Natural killer cell (primary cell): ENCODE measurements around the gene TRIAP1. TPM values are rescaled to one million over a fixed set of nuclear protein-coding genes. Genes with fewer than 3 reads are reported as not detected.

Experiments used
- ATAC-seq, 3 donors: fragments of 150-1000 bp in 2 of 3; fragments of 200-7000 bp in 1 of 3; cut with Tn5 transposase; 1 replicate in 1 of 3; 2 replicates in 2 of 3; pipeline ENCODE4 v1.10.0; 2021; ENCODE audit warnings: mild to moderate bottlenecking in 2 of 3, moderate library complexity in 2 of 3
- DNase-seq, 2 donors: peaks; one replicate each; pipeline versions ENCODE4 v3.0.0 to v3.0.0-alpha.2; 2013 to 2021; ENCODE audit warnings: mixed read lengths in 1 of 2
- H3K27ac ChIP-seq: one replicate; pipeline ENCODE4 v1.5.1; 2013; ENCODE audit warnings: mild to moderate bottlenecking, low read length
- H3K27me3 ChIP-seq: one replicate; pipeline ENCODE4 v1.6.1; 2013; ENCODE audit warnings: low read length; ENCODE audit not compliant: control insufficient read depth, insufficient read depth
- H3K36me3 ChIP-seq: one replicate; pipeline ENCODE4 v1.6.1; 2013; ENCODE audit warnings: low read length; ENCODE audit not compliant: control insufficient read depth, insufficient read depth
- H3K4me1 ChIP-seq: one replicate; pipeline ENCODE4 v1.6.1; 2013; ENCODE audit warnings: low read length; ENCODE audit not compliant: control insufficient read depth, insufficient read depth
- H3K4me3 ChIP-seq: one replicate; pipeline ENCODE4 v1.5.1; 2013; ENCODE audit warnings: low read length
- H3K9me3 ChIP-seq: one replicate; pipeline ENCODE4 v1.6.1; 2013; ENCODE audit warnings: low read length; ENCODE audit not compliant: control insufficient read depth, insufficient read depth
- H3K27ac Mint-ChIP-seq, 2 donors: one replicate each; pipeline ENCODE4 v1.8.0; 2022; ENCODE audit warnings: mild to moderate bottlenecking in 2 of 2, mixed read lengths in 2 of 2, moderate library complexity in 1 of 2
- H3K27me3 Mint-ChIP-seq, 2 donors: one replicate each; pipeline ENCODE4 v1.8.0; 2022; ENCODE audit warnings: low read depth in 2 of 2, mixed read lengths in 2 of 2
- H3K36me3 Mint-ChIP-seq: one replicate; pipeline ENCODE4 v1.8.0; 2022; ENCODE audit warnings: mixed read lengths
- H3K4me1 Mint-ChIP-seq, 2 donors: one replicate each; pipeline ENCODE4 v1.8.0; 2022; ENCODE audit warnings: mixed read lengths in 2 of 2
- H3K4me3 Mint-ChIP-seq: one replicate; pipeline ENCODE4 v1.8.0; 2022; ENCODE audit warnings: mild to moderate bottlenecking, moderate library complexity, mixed read lengths
- H3K9me3 Mint-ChIP-seq, 2 donors: one replicate each; pipeline ENCODE4 v1.8.0; 2022; ENCODE audit warnings: mixed read lengths in 2 of 2
- CTCF ChIP-seq: fragments of 200-600 bp; IDR thresholded peaks from one replicate; pipeline ENCODE4 v1.8.0; 2022; ENCODE audit warnings: antibody characterized with exemption
- WGBS: methylation state at CpG from one replicate; pipeline ENCODE4 v1.1.7; 2013; ENCODE audit warnings: missing lambda C conversion rate; ENCODE audit not compliant: insufficient coverage; 5-methylcytosine and 5-hydroxymethylcytosine counted together
- intact Hi-C: fragments of 100-400 bp; cut with micrococcal nuclease; formaldehyde crosslinking; loops from one replicate; pipeline ENCODE4 v1.14.2; 2022
- total RNA-seq, 4 donors: library from RNA; stranded (reverse); fragments of 120-200 nt in 1 of 4; gene quantifications; one replicate each; pipeline versions ENCODE4 v1.2.3 to v1.2.4, GENCODE V29; 2013 to 2022

The TRIAP1 gene
- total RNA-seq, 3 donors from 2014 or later (not counting 1 experiment from before 2014, with no cell fraction given), result 21.3 to 25.8 (median 24.2) TPM

GRCh38 chr12:120469450-120470149 lies 23.4 kb upstream of the TRIAP1 start, which contains the start of gene SRSF9:
Gene SRSF9 (minus strand): TSS chr12:120469748. CDS start chr12:120469609, 139 bp downstream.
- peak within 1 kb of the TSS; percentile 95 for H3K4me3 Mint-ChIP-seq
- Histone ChIP-seq H3K27ac (peak within 1 kb of the TSS; percentile 86), H3K9me3 (no peaks in the 10 kb centered on the region), H3K36me3 (peaks cover 21% of the 10 kb centered on the region), H3K4me1 (peaks cover 44% of the 10 kb centered on the region), H3K27me3 (no peaks in the 10 kb centered on the region), H3K4me3 (peak within 1 kb of the TSS; percentile 83)
- H3K36me3 Mint-ChIP-seq, result peaks cover 10% of the 10 kb centered on the region
- DNase-seq, result peak; percentile 96 to 99
- no peaks in the 10 kb centered on the region for H3K27me3 Mint-ChIP-seq
- ATAC-seq, result peak; percentile 83 to 95 (median 86)
- under 1% methylated on average over 88 of the region's 88 CpGs for WGBS
- peak; percentile 93 for TF ChIP-seq CTCF
- H3K4me1 Mint-ChIP-seq, result peaks cover 76 to 77% of the 10 kb centered on the region in 2 donors
- H3K27ac Mint-ChIP-seq, result peak within 1 kb of the TSS; percentile 91 to 97
- no peaks in the 10 kb centered on the region for H3K9me3 Mint-ChIP-seq
- intact Hi-C loops, result loop anchor here (1.0 kb wide), 2 partner anchors 12 to 27 kb away; partner anchors contain the start of gene DYNLL1

- Histone ChIP-seq H3K4me1 (peaks cover 41% of the 10 kb centered on the region), H3K9me3 (no peaks in the 10 kb centered on the region), H3K27me3 (no peaks in the 10 kb centered on the region), H3K36me3 (peaks cover 28% of the 10 kb centered on the region), H3K27ac (peak overlapping the region; percentile 86), H3K4me3 (peak overlapping the region; percentile 83)
- no peaks in the 10 kb centered on the region for H3K9me3 Mint-ChIP-seq
- H3K27ac Mint-ChIP-seq, result peak overlapping the region; percentile 91 to 97
- no peak for TF ChIP-seq CTCF
- DNase-seq (peak; percentile 37 to 40), ATAC-seq (peak; percentile 38 to 57 (median 48))
- H3K27me3 Mint-ChIP-seq, result no peaks in the 10 kb centered on the region
- WGBS, result under 1% methylated on average over 56 of the region's 57 CpGs
- peak overlapping the region; percentile 95 for H3K4me3 Mint-ChIP-seq
- intact Hi-C loops, result loop anchor here (1.0 kb wide), 2 partner anchors 12 to 27 kb away; partner anchors contain the start of gene DYNLL1
- peaks cover 14% of the 10 kb centered on the region for H3K36me3 Mint-ChIP-seq
- peaks cover 71 to 76% of the 10 kb centered on the region in 2 donors for H3K4me1 Mint-ChIP-seq
These were observed 22.8 kb upstream of the TRIAP1 start for GRCh38 chr12:120468821-120469449.

- Histone ChIP-seq H3K4me3 (peak overlapping the region; percentile 83), H3K36me3 (peaks cover 34% of the 10 kb centered on the region), H3K27me3 (no peaks in the 10 kb centered on the region), H3K4me1 (peaks cover 41% of the 10 kb centered on the region), H3K9me3 (no peaks in the 10 kb centered on the region), H3K27ac (peak overlapping the region; percentile 86)
- WGBS, result under 1% methylated on average over 23 of the region's 23 CpGs
- peak; percentile 28 to 48 for DNase-seq
- TF ChIP-seq CTCF, result no peak
- Mint-ChIP-seq H3K9me3 (no peaks in the 10 kb centered on the region), H3K36me3 (peaks cover 14% of the 10 kb centered on the region), H3K4me1 (peaks cover 67 to 76% of the 10 kb centered on the region in 2 donors), H3K27ac (peak overlapping the region; percentile 91 to 97), H3K27me3 (no peaks in the 10 kb centered on the region), H3K4me3 (peak overlapping the region; percentile 95)
- ATAC-seq, result no peak
- intact Hi-C loops, result no loop called here
These were observed 22.2 kb upstream of the TRIAP1 start for GRCh38 chr12:120468325-120468820.
